DND-41 (cell line): ENCODE results near the gene SLC25A21.

Source experiments
- EZH2 ChIP-seq: IDR thresholded peaks from 3 replicates; pipeline ENCODE4 v1.6.1; 2012; ENCODE audit warnings: borderline replicate concordance, low read depth, mild to moderate bottlenecking, moderate library complexity, low read length, inconsistent platforms; ENCODE audit not compliant: severe bottlenecking
- TF ChIP-seq, protein P1 (sequence below): IDR thresholded peaks from 2 replicates; pipeline ENCODE4 v1.5.1; 2012; ENCODE audit warnings: borderline replicate concordance, low read length, moderate library complexity, mild to moderate bottlenecking; ENCODE audit not compliant: poor library complexity, severe bottlenecking; ENCODE audit errors: extremely low read depth

DNA sequence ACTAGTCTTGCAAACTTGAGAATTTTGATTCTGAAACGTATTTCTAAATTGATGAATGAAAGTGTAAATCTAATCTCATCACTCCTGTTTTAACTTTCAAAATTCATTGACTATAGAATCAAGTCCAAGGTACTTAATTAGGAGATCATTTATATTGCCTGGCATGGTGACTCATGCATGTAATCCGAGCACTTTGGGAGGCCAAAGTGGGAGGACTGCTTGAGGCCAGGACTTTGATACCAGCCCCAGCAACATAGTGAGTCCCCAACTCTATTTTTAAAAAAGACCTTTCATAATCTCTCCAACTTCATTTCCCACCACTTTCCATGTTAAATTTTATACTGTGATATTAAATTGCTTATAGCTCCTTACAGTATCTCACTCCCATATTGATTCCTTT lies 22.3 kb upstream of the SLC25A21 start:
- TF ChIP-seq, protein P1, sequence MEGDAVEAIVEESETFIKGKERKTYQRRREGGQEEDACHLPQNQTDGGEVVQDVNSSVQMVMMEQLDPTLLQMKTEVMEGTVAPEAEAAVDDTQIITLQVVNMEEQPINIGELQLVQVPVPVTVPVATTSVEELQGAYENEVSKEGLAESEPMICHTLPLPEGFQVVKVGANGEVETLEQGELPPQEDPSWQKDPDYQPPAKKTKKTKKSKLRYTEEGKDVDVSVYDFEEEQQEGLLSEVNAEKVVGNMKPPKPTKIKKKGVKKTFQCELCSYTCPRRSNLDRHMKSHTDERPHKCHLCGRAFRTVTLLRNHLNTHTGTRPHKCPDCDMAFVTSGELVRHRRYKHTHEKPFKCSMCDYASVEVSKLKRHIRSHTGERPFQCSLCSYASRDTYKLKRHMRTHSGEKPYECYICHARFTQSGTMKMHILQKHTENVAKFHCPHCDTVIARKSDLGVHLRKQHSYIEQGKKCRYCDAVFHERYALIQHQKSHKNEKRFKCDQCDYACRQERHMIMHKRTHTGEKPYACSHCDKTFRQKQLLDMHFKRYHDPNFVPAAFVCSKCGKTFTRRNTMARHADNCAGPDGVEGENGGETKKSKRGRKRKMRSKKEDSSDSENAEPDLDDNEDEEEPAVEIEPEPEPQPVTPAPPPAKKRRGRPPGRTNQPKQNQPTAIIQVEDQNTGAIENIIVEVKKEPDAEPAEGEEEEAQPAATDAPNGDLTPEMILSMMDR = no peak
- no peak for TF ChIP-seq EZH2
